Measurements from ENCODE around the gene TBC1D22A.

TBC1D22A gene

DNA sequence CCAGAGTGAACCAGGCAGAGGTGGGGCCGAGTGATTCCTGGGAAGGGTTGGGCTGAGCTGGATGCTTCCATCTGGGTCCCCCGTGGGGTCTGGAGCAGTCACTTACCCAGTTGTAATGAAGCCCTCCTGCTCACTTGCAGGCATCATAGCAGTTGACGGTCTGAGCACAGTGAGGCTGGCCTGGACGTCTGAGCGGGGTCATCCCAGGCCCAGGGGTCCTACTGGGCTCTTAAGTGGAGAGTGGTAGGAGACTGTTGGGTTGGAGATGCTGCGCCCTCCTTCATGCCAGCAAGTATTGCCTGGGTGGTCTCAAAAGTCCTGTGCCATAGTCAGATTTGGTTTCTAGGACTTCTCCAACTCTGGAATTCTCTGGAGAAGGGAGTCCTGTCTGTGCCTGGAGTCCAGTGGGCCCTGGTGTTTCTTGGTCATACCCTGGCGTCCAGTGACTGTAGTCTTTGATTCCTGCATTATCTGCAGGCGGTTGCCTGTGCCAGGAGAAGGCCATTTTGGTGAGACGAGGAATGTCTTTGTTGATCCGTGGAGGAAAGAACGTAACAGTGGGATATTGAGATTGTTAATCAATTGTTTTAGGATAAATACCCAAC lies 82.3 kb downstream of the TBC1D22A start:
- DNase-seq: no peak

DNA sequence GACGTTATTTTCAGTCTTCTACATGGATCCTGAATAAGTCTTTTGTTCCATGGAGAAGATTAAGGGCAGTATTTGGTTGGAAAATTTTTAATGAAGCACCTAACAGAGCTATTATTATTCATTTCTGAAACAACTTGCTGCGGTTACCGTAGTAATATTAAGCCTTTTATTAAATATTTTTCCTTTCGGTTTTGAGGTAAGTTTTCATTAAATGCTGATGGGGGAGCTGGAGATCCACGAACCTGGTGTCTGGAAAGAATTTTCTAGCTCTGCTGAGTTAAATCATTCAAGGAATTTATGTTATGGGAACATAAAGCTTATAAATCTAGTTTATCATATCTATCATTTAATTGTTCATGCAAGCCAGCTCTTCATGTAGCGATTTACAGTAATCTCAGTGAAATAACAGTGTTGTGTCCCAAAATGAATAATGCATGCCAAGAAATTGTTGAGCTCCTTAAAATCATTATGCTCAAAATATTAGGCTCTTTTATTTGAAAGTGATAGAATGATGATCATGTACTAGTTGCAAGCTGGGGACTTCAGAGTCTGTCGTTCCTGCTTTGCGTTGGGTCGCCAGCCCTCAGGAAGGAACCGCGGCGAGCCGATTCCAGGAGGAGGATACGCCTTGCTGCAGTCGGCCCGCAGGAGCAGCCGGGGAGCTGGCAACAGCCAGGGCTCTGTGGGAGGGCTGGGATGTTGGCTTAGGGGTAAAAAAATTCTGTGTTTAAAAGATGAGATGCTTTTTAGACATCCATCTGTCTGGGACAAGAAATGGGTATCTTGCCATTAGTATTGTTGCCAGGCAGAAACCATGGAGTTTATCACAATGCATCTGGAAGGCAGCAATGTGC lies 83.1 kb downstream of the TBC1D22A start:
- no peak for DNase-seq

- DNase-seq: peak; percentile 19
Measured at GRCh38 chr22:46846150-46846831, 83.8 kb downstream of the TBC1D22A start.

DNA sequence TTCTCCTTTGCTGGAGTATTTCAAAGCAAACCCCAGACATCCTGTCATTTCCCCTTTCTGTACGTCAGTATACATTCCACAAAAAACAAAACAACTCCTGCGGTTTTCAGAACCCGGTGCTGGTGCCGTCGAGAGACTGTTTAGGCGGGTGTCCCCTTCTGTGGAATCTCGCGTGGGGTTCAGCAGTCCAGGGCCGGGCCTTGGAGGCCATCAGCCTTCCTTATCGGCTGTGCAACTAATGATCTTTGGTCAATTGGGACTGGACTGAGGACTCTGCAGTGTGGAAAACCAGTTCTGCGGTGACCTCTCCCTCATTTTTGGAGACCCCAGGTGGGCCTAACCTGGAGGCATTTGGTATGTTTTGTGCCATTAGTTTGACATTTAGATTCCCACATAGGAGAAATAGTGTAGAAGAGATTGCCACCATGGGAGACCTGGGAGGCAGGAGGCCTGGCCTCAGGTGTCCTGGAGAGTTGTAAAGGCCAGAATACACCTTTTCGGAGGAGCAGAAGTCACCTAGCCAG lies 84.4 kb downstream of the TBC1D22A start:
- DNase-seq: no peak

- DNase-seq: no peak
Measured at GRCh38 chr22:46848197-46848596, 85.7 kb downstream of the TBC1D22A start.

DNA sequence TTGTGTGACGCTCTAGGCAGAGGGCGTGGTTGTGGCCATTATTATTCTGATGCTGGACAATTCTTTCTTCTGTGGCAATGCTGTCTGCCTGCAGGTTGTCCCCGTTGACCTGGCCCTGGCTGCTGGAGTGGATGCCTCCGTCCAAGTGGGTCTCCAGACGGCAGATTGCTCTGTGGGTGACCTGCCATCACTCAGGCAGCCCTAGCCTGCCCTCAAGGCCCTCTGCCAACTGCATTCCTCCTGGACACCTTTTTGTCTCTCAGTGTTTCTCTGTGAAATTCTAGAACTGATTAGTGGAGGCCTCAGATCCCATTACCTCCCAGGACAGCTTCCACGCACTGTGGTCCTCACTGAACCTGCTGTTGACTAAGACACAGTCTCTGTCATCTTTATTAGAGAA lies 86.7 kb downstream of the TBC1D22A start:
- DNase-seq: no peak

- no peak for DNase-seq
Measured at GRCh38 chr22:46849951-46850350, 87.5 kb downstream of the TBC1D22A start.

DNA sequence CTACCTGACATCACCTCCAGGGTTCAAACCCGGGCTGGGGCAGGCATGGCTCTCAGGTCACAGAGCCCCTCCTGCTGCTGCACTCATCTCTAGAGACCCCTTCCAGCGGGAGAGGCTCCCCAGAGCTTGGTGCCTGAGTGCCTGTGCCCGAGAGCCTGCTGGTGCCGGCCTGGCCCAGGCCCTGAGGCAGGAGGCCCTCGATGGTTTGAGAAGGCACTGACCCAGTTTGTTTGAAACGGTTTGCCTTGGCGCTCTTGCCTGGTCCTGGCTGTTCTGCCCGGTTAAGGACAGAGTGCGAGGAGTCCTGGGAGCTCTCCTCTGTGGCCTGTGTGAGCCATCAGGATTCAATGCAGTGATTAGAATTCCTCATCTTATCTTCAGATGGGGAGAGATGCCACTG lies 88.9 kb downstream of the TBC1D22A start:
- DNase-seq: no peak

GRCh38 chr22:46851941-46852340 lies 89.5 kb downstream of the TBC1D22A start:
- DNase-seq: no peak

DNA sequence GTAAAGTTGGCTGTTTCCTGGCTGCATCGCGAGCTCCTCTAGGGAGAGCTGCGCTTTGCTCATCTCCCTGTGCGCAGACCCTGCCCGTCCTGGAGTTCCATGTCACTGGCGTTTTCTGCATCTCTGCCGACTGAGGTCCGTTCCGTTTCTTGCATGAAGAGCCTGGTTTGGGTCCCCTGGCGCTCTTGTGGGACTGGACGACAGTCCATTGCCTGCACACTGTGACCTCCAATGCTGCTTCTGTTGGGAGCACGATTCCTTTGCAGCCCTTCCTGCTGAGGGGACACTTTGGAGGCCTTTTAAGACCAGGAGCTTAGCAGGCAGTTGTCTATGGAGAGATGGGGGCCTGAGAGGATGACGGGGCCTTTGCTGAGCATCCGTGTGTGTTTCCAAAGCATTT lies 90.3 kb downstream of the TBC1D22A start:
- no peak for DNase-seq

GRCh38 chr22:46853191-46853590 lies 90.7 kb downstream of the TBC1D22A start:
- no peak for DNase-seq

GRCh38 chr22:46854125-46854870 lies 91.8 kb downstream of the TBC1D22A start:
- no peak for DNase-seq

DNA sequence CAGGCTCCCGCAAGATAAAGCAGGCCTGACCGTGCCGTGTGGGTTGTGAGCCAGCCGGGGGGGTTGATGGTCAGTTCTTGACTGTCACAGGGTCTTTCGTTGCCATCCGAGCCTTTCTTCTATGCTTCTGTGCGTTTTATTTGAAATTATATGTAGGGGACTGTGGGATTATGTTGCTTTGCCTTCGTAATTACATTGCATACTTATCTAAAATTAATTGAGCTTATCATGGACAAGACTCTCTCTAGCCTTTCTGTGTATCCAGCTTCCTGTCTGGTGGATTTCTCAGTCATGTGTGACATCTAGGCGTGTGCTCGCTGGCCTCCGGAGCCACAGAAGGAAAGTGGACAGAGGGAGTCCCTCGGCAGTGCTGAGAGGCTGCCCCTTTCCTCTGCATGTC lies 93.2 kb downstream of the TBC1D22A start:
- DNase-seq: no peak

DNA sequence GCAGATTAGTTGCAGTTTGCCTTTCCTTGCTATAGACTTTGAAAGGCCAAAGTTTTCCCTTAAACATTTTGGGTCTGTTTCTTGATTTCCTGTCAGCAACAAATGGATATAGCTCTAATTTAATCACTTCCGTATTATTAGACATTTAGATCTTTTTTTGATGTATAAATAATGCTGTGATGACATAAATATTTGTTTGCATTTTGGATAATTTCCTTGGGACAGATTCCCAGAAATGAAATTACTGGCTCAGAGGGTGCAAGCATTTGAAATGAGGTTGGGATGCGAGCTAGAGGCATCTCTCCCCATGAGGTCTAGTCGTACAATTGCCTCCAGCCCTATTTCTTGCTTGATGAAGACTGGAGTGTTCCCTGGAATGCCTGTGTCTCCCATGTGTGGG lies 94.2 kb downstream of the TBC1D22A start:
- DNase-seq: no peak

DNA sequence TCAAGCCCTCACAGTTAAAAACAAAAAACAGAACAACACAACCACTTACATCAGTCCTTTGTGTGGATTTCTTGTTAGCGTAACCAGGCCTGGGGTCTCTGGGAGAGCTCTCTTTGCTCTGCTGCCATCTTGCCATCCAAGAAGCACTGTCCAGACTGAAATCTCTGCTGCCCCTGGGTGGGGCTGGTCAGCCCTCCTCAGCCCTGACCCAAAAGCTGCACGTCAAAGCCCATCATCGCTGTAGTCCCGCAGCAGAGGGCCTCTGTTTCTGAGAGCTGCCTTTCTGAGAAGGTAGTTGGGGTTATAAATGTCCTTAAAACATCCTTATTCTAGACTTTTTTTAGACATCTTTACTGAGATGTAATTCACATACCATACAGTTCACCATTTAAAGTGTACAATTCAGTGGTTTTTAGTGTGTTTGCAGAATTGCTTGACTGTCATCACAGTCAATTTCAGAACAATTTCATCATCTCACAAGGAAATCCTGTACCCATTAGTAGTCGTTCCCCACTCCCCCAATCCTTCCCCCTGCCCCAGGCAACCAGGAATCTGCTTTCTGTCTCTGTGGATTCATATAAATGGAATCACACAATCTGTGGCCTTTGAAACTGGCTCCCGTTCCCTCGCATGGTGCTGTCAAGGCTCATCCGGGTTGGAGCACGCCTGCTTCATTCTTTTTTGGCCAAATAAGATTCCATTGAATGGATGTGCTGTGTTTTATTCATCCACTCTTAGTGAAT lies 94.9 kb downstream of the TBC1D22A start:
- no peak for DNase-seq

DNA sequence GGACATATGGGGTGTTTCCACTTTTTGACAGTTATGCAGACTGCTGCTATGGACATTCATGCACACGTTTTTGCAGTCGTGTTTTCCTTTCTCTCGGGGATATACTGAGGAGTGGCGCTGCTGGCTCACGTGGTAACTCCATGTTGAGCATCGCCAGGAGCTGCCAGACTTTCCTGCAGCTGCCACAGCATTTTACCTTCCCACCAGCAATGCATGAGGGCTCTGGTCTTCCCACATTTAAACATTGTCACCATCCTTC lies 95.4 kb downstream of the TBC1D22A start:
- DNase-seq: no peak

DNA sequence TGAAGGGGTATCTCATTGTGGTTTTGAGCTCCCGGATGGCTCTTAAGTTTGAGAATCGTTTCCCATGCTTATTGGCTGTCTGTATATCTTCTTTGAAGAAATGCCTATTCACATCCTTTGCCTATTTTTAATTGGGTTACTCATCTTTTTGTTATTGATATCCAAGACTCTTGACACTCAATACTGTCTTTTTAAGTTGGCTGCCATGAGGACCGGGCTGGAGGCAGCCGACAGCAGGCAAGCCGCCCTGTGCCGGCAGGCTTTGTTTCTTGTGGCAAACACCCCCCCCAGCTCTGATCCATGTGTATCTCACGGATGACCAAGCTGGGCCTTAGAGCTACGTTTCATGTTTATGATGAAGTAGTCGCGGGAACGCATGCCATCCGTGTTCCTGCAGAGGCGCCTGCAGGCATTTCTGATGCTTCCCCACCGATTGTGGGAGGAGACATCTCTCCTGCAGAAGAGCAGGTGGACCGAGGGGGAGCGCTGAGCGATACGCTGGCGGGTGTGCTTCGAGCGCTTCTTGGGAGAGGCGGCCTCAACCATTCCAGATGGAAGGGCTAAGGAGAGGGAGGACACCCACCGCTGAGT lies 95.8 kb downstream of the TBC1D22A start:
- no peak for DNase-seq

GRCh38 chr22:46860562-46860961 lies 98.1 kb downstream of the TBC1D22A start:
- no peak for DNase-seq

- no peak for DNase-seq
Measured at GRCh38 chr22:46861468-46862367, 99.3 kb downstream of the TBC1D22A start.

DNA sequence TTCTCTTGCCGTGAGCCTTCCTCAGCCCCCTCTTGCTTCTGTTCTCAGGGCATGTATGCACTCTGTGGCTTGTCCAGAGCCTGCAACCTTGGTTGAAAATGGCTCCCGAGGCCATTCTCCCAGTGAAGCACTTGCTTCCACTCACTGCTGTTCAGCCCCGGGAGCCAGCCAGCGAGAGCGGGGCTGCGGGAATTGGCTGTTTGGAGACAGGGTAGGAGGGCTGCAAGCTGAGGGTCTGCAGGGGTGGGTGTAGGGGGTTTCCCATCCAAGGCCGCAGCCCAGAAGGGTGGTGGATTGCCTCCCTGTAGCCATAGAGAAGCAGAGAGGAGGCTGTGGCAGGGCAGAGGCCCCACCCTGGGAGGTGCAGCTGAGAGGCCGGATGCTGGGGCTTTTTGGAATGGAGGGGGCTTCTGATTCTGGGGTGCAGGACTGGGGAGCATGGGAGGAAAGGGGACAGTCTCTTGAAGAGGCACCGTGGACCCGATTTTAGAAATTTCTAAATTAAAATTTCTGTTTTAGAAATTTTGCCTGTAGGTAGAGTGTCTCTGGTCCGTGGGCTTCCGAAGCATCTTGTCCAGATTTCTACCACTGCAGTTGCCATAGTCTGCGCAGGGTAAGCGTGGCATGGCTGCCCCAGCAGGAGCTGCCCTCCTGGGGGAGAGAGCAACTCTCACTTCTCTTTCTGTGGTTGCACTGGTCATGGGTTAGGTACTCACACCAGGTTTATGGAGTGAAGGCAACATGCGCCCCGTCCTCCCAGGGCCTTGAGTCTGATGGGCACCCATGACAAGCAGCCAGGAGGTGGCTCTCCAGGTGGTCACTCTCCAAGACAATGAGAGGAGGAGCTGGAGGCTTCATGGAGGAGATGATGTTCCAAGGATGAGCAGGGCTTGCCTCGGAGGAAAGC lies 100.2 kb downstream of the TBC1D22A start:
- DNase-seq: no peak

All from stimulated activated CD4-positive, alpha-beta T cell treated with anti-CD3 and anti-CD28 coated beads, Interleukin-1b, Interleukin-23, amount 100 ng/mL, for 48 hours (primary cell).